GM23248 (cell line): Measurements from ENCODE around the gene LRRC51. TPM values are rescaled to one million over a fixed set of nuclear protein-coding genes. Genes with fewer than 3 reads are reported as not detected.

Source experiments
- DNase-seq: peaks from one replicate; pipeline ENCODE4 v3.0.0-alpha.2; 2015
- H2AFZ ChIP-seq: fragments of 200-600 bp; sonication (generic); 2 replicates; pipeline ENCODE4 v1.6.1; 2016; ENCODE audit warnings: antibody characterized with exemption
- H3F3A ChIP-seq: fragments of 200-600 bp; sonication (generic); 2 replicates; pipeline ENCODE4 v1.6.1; 2016; ENCODE audit warnings: mild to moderate bottlenecking, antibody characterized with exemption, mixed run types; ENCODE audit not compliant: insufficient read depth
- H3K27ac ChIP-seq: fragments of 200-600 bp; sonication (generic); 2 replicates; pipeline ENCODE4 v1.5.1; 2016; ENCODE audit warnings: mild to moderate bottlenecking
- H3K27me3 ChIP-seq: fragments of 200-600 bp; sonication (generic); replicated peaks from 2 replicates; pipeline ENCODE4 v1.6.1; 2016; ENCODE audit warnings: mild to moderate bottlenecking; ENCODE audit not compliant: insufficient read depth
- H3K36me3 ChIP-seq: fragments of 200-600 bp; sonication (generic); 2 replicates; pipeline ENCODE4 v1.6.1; 2016; ENCODE audit warnings: low read depth, mild to moderate bottlenecking
- H3K4me1 ChIP-seq: fragments of 200-600 bp; sonication (generic); 2 replicates; pipeline ENCODE4 v1.6.1; 2016; ENCODE audit warnings: mild to moderate bottlenecking; ENCODE audit not compliant: insufficient read depth
- H3K4me2 ChIP-seq: fragments of 200-600 bp; sonication (generic); one replicate; pipeline ENCODE4 v1.6.1; 2016; ENCODE audit warnings: mild to moderate bottlenecking; ENCODE audit not compliant: unreplicated experiment
- H3K4me3 ChIP-seq: fragments of 200-600 bp; sonication (generic); 2 replicates; pipeline ENCODE4 v1.5.1; 2016; ENCODE audit warnings: mild to moderate bottlenecking
- H3K79me2 ChIP-seq: fragments of 200-600 bp; sonication (generic); 2 replicates; pipeline ENCODE4 v1.6.1; 2016; ENCODE audit warnings: mild to moderate bottlenecking; ENCODE audit not compliant: insufficient read depth
- H3K9ac ChIP-seq: fragments of 200-600 bp; sonication (generic); 2 replicates; pipeline ENCODE4 v1.6.1; 2016; ENCODE audit warnings: mild to moderate bottlenecking
- H3K9me2 ChIP-seq: fragments of 200-600 bp; sonication (generic); 2 replicates; pipeline ENCODE4 v1.6.1; 2016; ENCODE audit warnings: mixed run types, mild to moderate bottlenecking, moderate library complexity; ENCODE audit not compliant: insufficient read depth
- H3K9me3 ChIP-seq: fragments of 200-600 bp; sonication (generic); one replicate; pipeline ENCODE4 v1.6.1; 2017; ENCODE audit warnings: low read depth
- H4K20me1 ChIP-seq: fragments of 200-600 bp; sonication (generic); 2 replicates; pipeline ENCODE4 v1.6.0; 2016; ENCODE audit not compliant: insufficient read depth
- EZH2 ChIP-seq: fragments of 200-600 bp; sonication (generic); IDR thresholded peaks from 2 replicates; pipeline ENCODE4 v1.6.1; 2018; ENCODE audit warnings: antibody characterized with exemption, mild to moderate bottlenecking; ENCODE audit not compliant: insufficient read depth, poor library complexity, severe bottlenecking
- EZH2phosphoT487 ChIP-seq: fragments of 200-600 bp; sonication (generic); IDR thresholded peaks from 2 replicates; pipeline ENCODE4 v1.6.1; 2018; ENCODE audit warnings: antibody characterized with exemption, moderate library complexity, mild to moderate bottlenecking, low read depth; ENCODE audit not compliant: insufficient read depth
- WGBS, 2 experiments: methylation state at CpG; one replicate each; pipeline ENCODE4 v1.1.6; 2015 to 2017; ENCODE audit warnings: low lambda C conversion rate in 2 of 2, low coverage in 1 of 2; ENCODE audit errors: missing lambda C conversion rate in 2 of 2; 5-methylcytosine and 5-hydroxymethylcytosine counted together
- in situ Hi-C: fragments of 300-500 bp; cut with MboI; formaldehyde crosslinking; loops from 2 replicates; pipeline ENCODE4 v1.15.0; 2020
- polyA plus RNA-seq: library from polyadenylated mRNA; unstranded; fragments of >200 nt; fragmentation: Nextera tagmentation; extraction: Ambion mirVana; gene quantifications from 2 replicates; pipeline ENCODE4 v1.2.1, GENCODE V29; 2016
- total RNA-seq: library from RNA; depleted of rRNA; stranded (reverse); fragments of >200 nt; shearing (Covaris generic); gene quantifications from 2 replicates; pipeline ENCODE4 v1.2.3, GENCODE V29; 2014

The LRRC51 gene
- total and polyA plus RNA-seq, 2 experiments from 2014 or later, result 7.5 to 7.8 TPM

DNA sequence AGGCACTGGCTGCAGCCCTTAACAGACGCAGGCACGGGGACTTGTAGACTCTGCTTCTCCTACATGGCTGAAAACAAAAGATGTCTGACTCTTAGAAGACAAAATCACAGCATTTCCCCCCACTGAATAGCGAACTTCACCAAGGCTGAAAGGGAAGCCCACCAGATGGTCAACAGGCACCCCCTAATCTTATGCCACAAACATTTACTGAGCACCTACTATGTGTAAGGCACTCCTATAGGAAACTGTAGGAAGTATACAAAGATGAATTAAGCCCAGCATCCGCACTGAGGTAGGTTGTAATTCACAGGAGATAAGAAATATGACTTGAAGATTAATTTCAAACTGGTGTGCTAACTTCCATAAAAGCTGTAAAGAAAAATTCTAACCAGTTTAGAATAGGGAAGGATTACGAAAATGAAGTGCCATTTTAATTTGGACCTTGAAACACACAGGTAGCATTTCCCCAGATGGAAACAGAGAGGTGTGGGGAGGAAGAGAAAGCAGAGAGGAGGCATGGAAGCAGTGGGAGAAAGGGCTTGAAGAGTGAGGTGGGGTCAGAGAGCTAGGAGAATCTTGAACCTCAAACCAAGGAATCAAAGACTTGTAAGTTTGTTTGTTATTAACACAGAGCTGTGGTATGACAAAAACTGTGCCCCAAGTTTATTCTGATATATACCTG lies 38.4 kb upstream of the LRRC51 start:
- H3K9me3 ChIP-seq, result no peaks in the 10 kb centered on the region
- H3K4me3 ChIP-seq, result peak overlapping the region; percentile 95
- in situ Hi-C loops, result no loop called here
- peak overlapping the region; percentile 87 for H2AFZ ChIP-seq
- DNase-seq, result no peak
- peak overlapping the region; percentile 93 for H3K4me2 ChIP-seq
- no peaks in the 10 kb centered on the region for H4K20me1 ChIP-seq
- H3K9me2 ChIP-seq, result no peaks in the 10 kb centered on the region
- H3K4me1 ChIP-seq, result peaks cover 40% of the 10 kb centered on the region
- H3F3A ChIP-seq, result peaks cover 46% of the 10 kb centered on the region
- TF ChIP-seq EZH2phosphoT487 (no peak), EZH2 (no peak)
- peak overlapping the region; percentile 99 for H3K27ac ChIP-seq
- H3K79me2 ChIP-seq, result peaks cover 89% of the 10 kb centered on the region
- H3K36me3 ChIP-seq, result no peaks in the 10 kb centered on the region
- peak overlapping the region; percentile 98 for H3K9ac ChIP-seq
- H3K27me3 ChIP-seq, result no peaks in the 10 kb centered on the region
- WGBS, 2 experiments, result 22% methylated on average over 5 of the region's 5 CpGs

DNA sequence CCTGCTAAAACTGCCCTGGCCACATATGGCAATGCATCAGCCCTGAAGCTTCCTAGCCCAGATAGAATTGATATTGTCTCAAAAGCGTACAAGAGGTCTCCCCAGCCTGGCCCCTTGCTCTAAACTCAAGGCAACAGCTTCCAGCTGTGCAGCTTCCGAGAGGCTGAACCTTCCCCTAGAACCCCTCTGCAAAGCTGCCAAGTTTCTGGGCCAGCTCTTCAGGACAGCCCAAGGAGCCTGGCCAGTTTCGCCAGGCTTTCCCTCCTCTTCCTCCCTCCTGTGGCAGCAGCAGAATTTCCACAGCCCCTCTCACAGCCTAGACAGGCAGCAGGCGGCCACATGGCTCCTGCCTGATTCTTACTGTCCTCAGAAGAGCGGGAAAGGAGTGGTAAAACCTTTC lies 34.8 kb upstream of the LRRC51 start:
- Histone ChIP-seq H3K4me3 (no peak overlapping the region), H3K4me1 (peaks cover 11% of the 10 kb centered on the region), H3K9me2 (no peaks in the 10 kb centered on the region), H3K9me3 (no peaks in the 10 kb centered on the region), H3F3A (peaks cover 20% of the 10 kb centered on the region), H4K20me1 (no peaks in the 10 kb centered on the region), H3K4me2 (no peak overlapping the region), H3K27me3 (no peaks in the 10 kb centered on the region), H3K36me3 (no peaks in the 10 kb centered on the region), H3K9ac (no peak overlapping the region), H3K79me2 (peaks cover 85% of the 10 kb centered on the region), H3K27ac (no peak overlapping the region), H2AFZ (no peak overlapping the region)
- TF ChIP-seq EZH2 (no peak), EZH2phosphoT487 (no peak)
- no peak for DNase-seq
- 82 to 88% methylated on average over 5 of the region's 5 CpGs for WGBS, 2 experiments
- in situ Hi-C loops, result no loop called here

GRCh38 chr11:72048766-72049460 lies 31.7 kb upstream of the LRRC51 start:
- H3K27ac ChIP-seq, result no peak overlapping the region
- TF ChIP-seq EZH2 (no peak), EZH2phosphoT487 (no peak)
- H3K4me3 ChIP-seq, result no peak overlapping the region
- H3K79me2 ChIP-seq, result peaks cover 94% of the 10 kb centered on the region
- no peaks in the 10 kb centered on the region for H3K36me3 ChIP-seq
- peaks cover under 1% of the 10 kb centered on the region for H3F3A ChIP-seq
- H2AFZ ChIP-seq, result no peak overlapping the region
- no peak for DNase-seq
- no peaks in the 10 kb centered on the region for H3K27me3 ChIP-seq
- H3K4me1 ChIP-seq, result no peaks in the 10 kb centered on the region
- in situ Hi-C loops, result no loop called here
- WGBS, 2 experiments, result 95 to 99% methylated on average over 3 of the region's 3 CpGs
- H4K20me1 ChIP-seq, result no peaks in the 10 kb centered on the region
- H3K9me2 ChIP-seq, result no peaks in the 10 kb centered on the region
- no peak overlapping the region for H3K9ac ChIP-seq
- H3K9me3 ChIP-seq, result no peaks in the 10 kb centered on the region
- no peak overlapping the region for H3K4me2 ChIP-seq

DNA sequence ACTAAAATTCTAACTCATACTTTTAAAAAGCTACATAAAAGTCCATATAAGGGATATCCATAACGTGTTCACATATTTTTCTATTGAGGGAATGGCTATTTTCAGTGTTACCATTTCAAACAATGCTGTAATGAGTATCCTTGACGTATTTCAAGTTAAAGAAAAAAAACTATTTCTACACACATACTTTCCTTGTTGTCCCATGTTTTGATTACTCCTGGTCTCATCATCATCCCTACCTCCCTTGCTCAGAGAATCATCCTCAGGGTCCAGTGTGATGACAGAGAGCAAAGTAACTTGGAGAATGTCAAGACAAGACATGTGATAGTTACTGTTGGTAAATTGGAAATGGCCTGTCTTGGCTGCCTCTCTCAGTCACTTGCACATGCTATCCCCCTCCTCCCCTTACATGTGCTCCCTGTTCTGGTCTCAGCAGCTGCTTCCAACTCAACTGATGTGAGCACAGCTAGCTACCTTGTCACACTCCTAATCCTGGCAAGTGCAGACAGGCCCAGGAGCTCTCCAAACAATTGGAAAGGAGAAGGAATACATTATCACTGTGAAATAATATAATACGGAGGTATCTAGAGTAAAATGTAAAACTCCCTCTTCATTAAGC lies 22.1 kb upstream of the LRRC51 start:
- no peak overlapping the region for H3K4me3 ChIP-seq
- H3F3A ChIP-seq, result no peaks in the 10 kb centered on the region; the same call in 1 of the 2 replicates
- in situ Hi-C loops, result no loop called here
- H3K4me1 ChIP-seq, result no peaks in the 10 kb centered on the region
- DNase-seq, result peak; percentile 41
- H3K27ac ChIP-seq, result peak overlapping the region; percentile 33
- H3K9ac ChIP-seq, result no peak overlapping the region
- H3K36me3 ChIP-seq, result no peaks in the 10 kb centered on the region
- no peak overlapping the region for H2AFZ ChIP-seq
- no peak overlapping the region for H3K4me2 ChIP-seq
- no peaks in the 10 kb centered on the region for H3K9me3 ChIP-seq
- no peaks in the 10 kb centered on the region for H3K9me2 ChIP-seq
- no peaks in the 10 kb centered on the region for H3K27me3 ChIP-seq
- no peaks in the 10 kb centered on the region for H4K20me1 ChIP-seq
- no peak for TF ChIP-seq EZH2phosphoT487
- TF ChIP-seq EZH2, result no peak
- H3K79me2 ChIP-seq, result peaks cover 98% of the 10 kb centered on the region
- 46 to 56% methylated on average over 3 of the region's 3 CpGs for WGBS, 2 experiments
